OCI-LY3 (cell line): ENCODE data around the gene CLSTN3.

Experiments
- H2AFZ ChIP-seq: fragments of 200-600, 300-600 bp; shearing (Covaris generic); 2 replicates; pipeline ENCODE4 v1.6.0; 2014; ENCODE audit warnings: antibody characterized with exemption, low read depth, low read length
- H3K27ac ChIP-seq: fragments of 200-600, 300-600 bp; sonication (generic); 2 replicates; pipeline ENCODE4 v1.5.1; 2014; ENCODE audit warnings: mild to moderate bottlenecking, low read length, moderate library complexity, mixed read lengths
- H3K27me3 ChIP-seq: fragments of 200-600, 300-600 bp; sonication (generic); 2 replicates; pipeline ENCODE4 v1.6.1; 2014; ENCODE audit warnings: low read depth, low read length, mixed read lengths
- H3K36me3 ChIP-seq: fragments of 200-600, 300-600 bp; sonication (generic); replicated peaks from 2 replicates; pipeline ENCODE3; 2014; ENCODE audit warnings: low read depth, low read length, mixed read lengths
- H3K4me1 ChIP-seq: fragments of 300-600, 200-600 bp; sonication (generic); 2 replicates; pipeline ENCODE4 v1.6.1; 2014; ENCODE audit warnings: low read length, mixed read lengths
- H3K4me2 ChIP-seq: fragments of 200-600, 300-600 bp; sonication (generic); 2 replicates; pipeline ENCODE4 v1.6.1; 2014; ENCODE audit warnings: low read length, mixed read lengths
- H3K4me3 ChIP-seq: fragments of 300-600, 200-600 bp; sonication (generic); 2 replicates; pipeline ENCODE4 v1.5.1; 2014; ENCODE audit warnings: antibody characterized with exemption, mild to moderate bottlenecking, low read length, moderate library complexity
- H3K79me2 ChIP-seq: fragments of 300-600, 200-600 bp; shearing (Covaris generic); 2 replicates; pipeline ENCODE4 v1.6.1; 2014; ENCODE audit warnings: mild to moderate bottlenecking, low read length, mixed read lengths
- H3K9ac ChIP-seq: fragments of 300-600, 200-600 bp; shearing (Covaris generic); 2 replicates; pipeline ENCODE4 v1.6.0; 2014; ENCODE audit warnings: mild to moderate bottlenecking, low read length, moderate library complexity
- H3K9me3 ChIP-seq: fragments of 200-600, 300-600 bp; shearing (Covaris generic); 2 replicates; pipeline ENCODE4 v1.6.1; 2014; ENCODE audit warnings: low read length, mixed read lengths; ENCODE audit not compliant: insufficient read depth
- H4K20me1 ChIP-seq: fragments of 200-600, 300-600 bp; sonication (generic); 2 replicates; pipeline ENCODE4 v1.6.1; 2016; ENCODE audit warnings: low read length, mixed read lengths; ENCODE audit not compliant: insufficient read depth
- EZH2phosphoT487 ChIP-seq: fragments of 200-600 bp; shearing (Covaris generic); IDR thresholded peaks from 2 replicates; pipeline ENCODE4 v1.6.1; 2018; ENCODE audit warnings: antibody characterized with exemption, mixed run types, low read depth
- TF ChIP-seq, protein P1 (sequence below): fragments of 200-600, 300-600 bp; sonication (generic); IDR thresholded peaks from 2 replicates; pipeline ENCODE4 v1.5.1; 2014; ENCODE audit warnings: antibody characterized with exemption, low read length, low read depth

The CLSTN3 gene

DNA sequence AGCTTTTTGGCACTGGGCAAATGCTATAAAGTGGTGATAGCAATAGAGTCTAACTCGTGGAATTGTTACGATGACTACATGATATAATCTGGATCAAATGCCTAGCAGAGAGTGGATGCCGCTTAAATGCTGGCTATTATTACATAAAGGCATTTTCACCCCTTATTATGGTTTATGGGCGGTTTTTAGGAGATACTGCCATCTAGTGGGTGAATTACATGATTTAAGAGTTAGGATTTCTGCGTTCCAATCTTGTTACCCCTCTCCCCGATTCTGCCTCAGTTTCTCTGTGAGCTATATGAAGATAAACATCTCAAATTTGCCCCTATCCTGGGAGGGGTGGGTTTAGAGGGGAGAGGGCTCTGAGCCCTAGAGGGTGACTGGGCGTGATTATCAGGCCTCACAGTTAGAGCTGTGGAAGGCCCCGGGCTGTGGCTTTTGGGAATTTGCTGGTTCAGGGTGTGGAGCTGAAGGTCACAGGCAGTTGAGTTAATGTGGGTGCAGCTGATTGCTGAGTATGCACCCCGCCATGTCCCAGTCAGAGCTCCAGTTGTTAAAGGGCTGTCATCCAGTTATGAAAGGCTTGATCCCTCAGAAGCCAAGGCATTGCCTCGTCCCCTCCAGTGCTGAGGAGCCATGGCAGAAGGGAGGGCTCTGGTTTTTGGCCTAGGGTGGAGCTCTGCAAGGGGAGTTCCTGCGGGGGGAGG is 14.4 kb downstream of the CLSTN3 start:
- Histone ChIP-seq H3K27me3 (no peaks in the 10 kb centered on the region), H2AFZ (no peak overlapping the region)

DNA sequence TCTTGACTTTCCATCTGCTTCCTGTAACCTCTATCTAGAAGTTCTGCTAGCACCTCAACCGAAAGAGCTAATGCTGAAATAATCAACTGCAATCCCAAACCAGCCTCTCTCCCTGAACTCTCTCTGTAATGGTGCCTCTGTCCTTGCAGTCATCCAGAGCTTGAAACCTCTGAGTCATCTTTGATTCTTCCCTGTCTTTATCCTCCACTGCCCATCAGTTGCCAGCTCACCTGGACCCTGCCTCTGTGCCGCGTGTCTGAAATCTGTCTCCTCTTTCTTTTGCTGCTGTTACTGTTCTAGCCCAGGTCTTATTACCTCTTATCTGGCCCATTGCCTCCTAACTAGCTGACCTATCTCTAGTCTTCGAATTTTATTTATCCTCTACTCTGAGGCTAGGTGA is 15.5 kb downstream of the CLSTN3 start:
- no peak for TF ChIP-seq EZH2phosphoT487
- TF ChIP-seq, protein P1, sequence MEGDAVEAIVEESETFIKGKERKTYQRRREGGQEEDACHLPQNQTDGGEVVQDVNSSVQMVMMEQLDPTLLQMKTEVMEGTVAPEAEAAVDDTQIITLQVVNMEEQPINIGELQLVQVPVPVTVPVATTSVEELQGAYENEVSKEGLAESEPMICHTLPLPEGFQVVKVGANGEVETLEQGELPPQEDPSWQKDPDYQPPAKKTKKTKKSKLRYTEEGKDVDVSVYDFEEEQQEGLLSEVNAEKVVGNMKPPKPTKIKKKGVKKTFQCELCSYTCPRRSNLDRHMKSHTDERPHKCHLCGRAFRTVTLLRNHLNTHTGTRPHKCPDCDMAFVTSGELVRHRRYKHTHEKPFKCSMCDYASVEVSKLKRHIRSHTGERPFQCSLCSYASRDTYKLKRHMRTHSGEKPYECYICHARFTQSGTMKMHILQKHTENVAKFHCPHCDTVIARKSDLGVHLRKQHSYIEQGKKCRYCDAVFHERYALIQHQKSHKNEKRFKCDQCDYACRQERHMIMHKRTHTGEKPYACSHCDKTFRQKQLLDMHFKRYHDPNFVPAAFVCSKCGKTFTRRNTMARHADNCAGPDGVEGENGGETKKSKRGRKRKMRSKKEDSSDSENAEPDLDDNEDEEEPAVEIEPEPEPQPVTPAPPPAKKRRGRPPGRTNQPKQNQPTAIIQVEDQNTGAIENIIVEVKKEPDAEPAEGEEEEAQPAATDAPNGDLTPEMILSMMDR, result no peak
- H4K20me1 ChIP-seq, result no peaks in the 10 kb centered on the region
- H3K36me3 ChIP-seq, result no peaks in the 10 kb centered on the region
- no peaks in the 10 kb centered on the region for H3K27me3 ChIP-seq
- H3K4me3 ChIP-seq, result no peak overlapping the region
- H3K27ac ChIP-seq, result no peak overlapping the region
- H3K79me2 ChIP-seq, result no peaks in the 10 kb centered on the region
- H3K9ac ChIP-seq, result no peak overlapping the region
- no peaks in the 10 kb centered on the region for H3K9me3 ChIP-seq
- H3K4me2 ChIP-seq, result no peak overlapping the region
- H2AFZ ChIP-seq, result no peak overlapping the region
- no peaks in the 10 kb centered on the region for H3K4me1 ChIP-seq

More for the DNA sequence above, 14.4 kb downstream of the CLSTN3 start:
- Histone ChIP-seq H3K27ac (no peak overlapping the region), H3K9me3 (no peaks in the 10 kb centered on the region), H3K4me2 (no peak overlapping the region), H3K4me3 (no peak overlapping the region), H3K4me1 (no peaks in the 10 kb centered on the region), H3K79me2 (no peaks in the 10 kb centered on the region), H3K36me3 (no peaks in the 10 kb centered on the region), H3K9ac (no peak overlapping the region), H4K20me1 (no peaks in the 10 kb centered on the region)
- TF ChIP-seq, protein P1, result peak; percentile 69
- TF ChIP-seq EZH2phosphoT487, result no peak

DNA sequence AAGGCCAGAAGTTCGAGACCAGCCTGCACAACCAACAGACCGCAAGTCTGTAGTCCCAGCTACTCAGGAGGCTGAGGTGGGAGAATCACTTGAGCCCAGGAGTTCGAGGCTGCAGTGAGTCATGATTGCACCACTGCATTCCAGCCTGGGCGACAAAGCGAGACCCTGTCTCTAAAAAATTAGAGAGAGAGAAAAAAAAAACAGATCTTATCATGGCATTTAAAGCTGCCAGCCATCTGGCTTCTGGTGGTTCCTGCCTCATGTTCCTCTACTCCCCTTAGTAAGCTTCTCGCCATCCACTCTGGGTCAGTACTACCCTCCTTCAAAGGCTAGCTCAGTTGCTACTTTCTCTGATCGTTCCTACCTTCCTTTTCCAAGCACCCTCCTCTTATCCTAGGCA is 16.1 kb downstream of the CLSTN3 start:
- Histone ChIP-seq H3K79me2 (no peaks in the 10 kb centered on the region), H3K27ac (no peak overlapping the region), H4K20me1 (no peaks in the 10 kb centered on the region), H3K9ac (no peak overlapping the region), H3K4me1 (no peaks in the 10 kb centered on the region), H3K4me2 (no peak overlapping the region), H3K4me3 (no peak overlapping the region), H2AFZ (no peak overlapping the region), H3K36me3 (no peaks in the 10 kb centered on the region), H3K27me3 (no peaks in the 10 kb centered on the region), H3K9me3 (no peaks in the 10 kb centered on the region)
- TF ChIP-seq, protein P1, result no peak
- TF ChIP-seq EZH2phosphoT487, result no peak

DNA sequence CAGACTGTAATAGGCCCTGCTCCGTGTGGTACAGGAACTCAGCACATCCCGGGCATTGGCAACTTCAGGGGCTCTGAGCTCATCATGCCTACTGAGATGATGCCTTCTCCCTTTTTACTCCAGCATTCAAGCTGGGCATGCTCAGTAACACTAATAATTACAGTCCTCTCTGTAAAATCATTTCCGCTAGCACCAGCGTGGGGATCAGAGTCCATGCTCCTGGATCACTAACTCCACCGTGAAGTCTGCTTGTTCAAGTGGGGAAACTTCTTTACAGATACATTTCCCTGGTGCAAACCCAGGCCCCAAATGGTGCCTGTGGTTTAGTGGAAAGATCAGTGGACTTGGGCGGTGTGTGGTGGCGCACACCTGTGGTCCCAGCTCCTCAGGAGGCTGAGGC is 16.7 kb downstream of the CLSTN3 start:
- Histone ChIP-seq H3K27ac (no peak overlapping the region), H3K4me1 (no peaks in the 10 kb centered on the region), H2AFZ (no peak overlapping the region), H3K4me2 (no peak overlapping the region), H3K36me3 (no peaks in the 10 kb centered on the region), H3K79me2 (no peaks in the 10 kb centered on the region), H3K9me3 (no peaks in the 10 kb centered on the region), H4K20me1 (no peaks in the 10 kb centered on the region), H3K27me3 (no peaks in the 10 kb centered on the region), H3K4me3 (no peak overlapping the region), H3K9ac (no peak overlapping the region)
- TF ChIP-seq, protein P1, result no peak
- TF ChIP-seq EZH2phosphoT487, result no peak
